Measurements from ENCODE around the gene KNTC1. TPM values are rescaled to one million over a fixed set of nuclear protein-coding genes. Genes with fewer than 3 reads are reported as not detected.

Gene KNTC1
- total and polyA plus RNA-seq, 2 of the 8 experiments (the other 6 are each of a cell fraction or from before 2014, with no cell fraction given) = 52.7 to 80.2 TPM

DNA sequence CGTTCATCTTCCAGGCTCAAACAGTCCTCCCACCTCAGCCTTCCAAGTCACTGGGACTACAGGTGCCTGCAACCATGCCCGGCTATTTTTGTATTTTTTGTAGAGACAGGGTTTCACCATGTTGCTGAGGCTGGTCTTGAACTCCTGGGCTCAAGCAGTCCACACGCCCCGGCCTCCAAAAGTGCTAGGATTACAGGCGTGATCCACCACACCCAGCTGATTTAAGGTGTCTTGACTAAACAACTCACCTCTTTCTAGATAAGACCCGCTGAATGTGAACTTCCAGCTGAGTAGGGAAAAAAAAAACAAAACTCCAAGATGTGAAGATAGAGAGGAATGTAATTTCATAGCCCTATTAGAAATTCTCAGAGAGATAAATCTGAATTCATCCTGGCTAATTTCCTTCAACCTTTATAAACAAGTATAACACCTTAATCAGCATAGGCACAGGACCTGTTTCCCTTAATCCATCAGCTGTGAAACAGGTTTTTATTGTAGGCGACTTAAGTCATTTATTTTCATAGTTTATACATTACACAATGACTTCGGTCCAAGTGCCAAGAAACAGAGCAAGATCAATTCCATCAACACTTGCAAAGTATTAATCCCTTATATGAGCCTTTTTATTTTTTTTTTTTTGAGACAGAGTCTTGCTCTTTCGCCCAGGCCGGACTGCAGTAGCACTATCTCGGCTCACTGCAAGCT, 124.6 kb downstream of the KNTC1 start:
- H3K27me3 ChIP-seq (replicated peaks in 1 of 4; ENCODE audit: control insufficient read depth in 3 of 4, extremely low read depth in 1 of 4, insufficient read depth in 3 of 4, low read length in 3 of 4) = no peaks in the 10 kb centered on the region
- H2BK120ac ChIP-seq (replicated peaks; ENCODE audit: low read depth, low read length) = no peak overlapping the region
- no peak overlapping the region for H2AFZ ChIP-seq (ENCODE audit: low read length)
- no peak overlapping the region for H3K27ac ChIP-seq (ENCODE audit: low read depth, low read length)
- no peak for FAIRE-seq
- no peak overlapping the region for H3K9ac ChIP-seq (replicated peaks in 1 of 4; ENCODE audit: extremely low read depth in 1 of 4, low read depth in 3 of 4, low read length in 3 of 4)
- no peak overlapping the region for H2BK12ac ChIP-seq (ENCODE audit: low read depth, low read length)
- H4K8ac ChIP-seq (ENCODE audit: extremely low read depth, insufficient read depth, low read length) = no peak overlapping the region
- no peak overlapping the region for H3K4me2 ChIP-seq (ENCODE audit: insufficient read depth in 1 of 2, low read depth in 2 of 2, low read length in 2 of 2)
- H3K79me1 ChIP-seq (ENCODE audit: low read depth, low read length) = no peaks in the 10 kb centered on the region
- 0 out of 2 replicates have a peak overlapping the region, but pooled peaks have one; percentile 13 for H2AK5ac ChIP-seq (ENCODE audit: low read depth, low read length)
- H4K91ac ChIP-seq (replicated peaks; ENCODE audit: insufficient read length, low read length) = no peak overlapping the region
- no peak overlapping the region for H2BK15ac ChIP-seq (ENCODE audit: low read length)
- WGBS, 2 experiments (ENCODE audit: extremely low coverage in 1 of 2, insufficient coverage in 1 of 2, insufficient read length in 1 of 2, insufficient replicate concordance in 2 of 2, low coverage in 1 of 2, low lambda C conversion rate in 2 of 2, missing lambda C conversion rate in 1 of 2) = 83% methylated on average over 11 of the region's 11 CpGs; no CpG with 5 or more reads in 1 of the 2 experiments
- ChIA-PET POLR2A (ENCODE audit: partially characterized antibody) (interaction anchor here (0.9 to 2.2 kb wide), 2 partner anchors 101 to 429 kb away, joined by 3 to 4 read pairs; partner anchors contain the start of gene DENR), CTCF (ENCODE audit: partially characterized antibody) (interaction anchor here (0.6 kb wide), 1 partner anchor 180 kb away, joined by 3 read pairs; no protein-coding TSS in a partner anchor)
- no peak overlapping the region for H3K18ac ChIP-seq (ENCODE audit: extremely low read depth, low read length)
- H3K36me3 ChIP-seq (ENCODE audit: control insufficient read depth in 2 of 4, insufficient read depth in 4 of 4, low read length in 3 of 4) = no peaks in the 10 kb centered on the region
- H3K4me3 ChIP-seq (ENCODE audit: extremely low read depth in 1 of 4, insufficient read depth in 2 of 4, low read depth in 3 of 4, low read length in 4 of 4) = no peak overlapping the region
- no peak overlapping the region for H4K5ac ChIP-seq (ENCODE audit: insufficient read length, low read depth, low read length)
- H3K56ac ChIP-seq (replicated peaks; ENCODE audit: insufficient read length, low read depth, low read length) = no peak overlapping the region
- no peak for DNase-seq (ENCODE audit: low read depth in 1 of 2, low spot score in 2 of 2)
- H3K9me3 ChIP-seq (ENCODE audit: insufficient read depth in 2 of 2, low read depth in 1 of 2, low read length in 1 of 2) = no peaks in the 10 kb centered on the region
- H3K23me2 ChIP-seq (ENCODE audit: low read depth, low read length) = no peaks in the 10 kb centered on the region; the same call in 1 of the 2 replicates
- H3K14ac ChIP-seq (ENCODE audit: insufficient read length) = no peak overlapping the region
- H2BK5ac ChIP-seq (ENCODE audit: low read depth, low read length) = no peak overlapping the region
- H3K4ac ChIP-seq (replicated peaks; ENCODE audit: insufficient read length, low read depth, low read length) = no peak overlapping the region
- no peaks in the 10 kb centered on the region for H3K79me2 ChIP-seq (ENCODE audit: control insufficient read depth in 1 of 2, insufficient read depth in 2 of 2, low read length in 2 of 2)
- no peak overlapping the region for H2BK20ac ChIP-seq (ENCODE audit: low read length)
- H4K20me1 ChIP-seq (replicated peaks in 1 of 2; ENCODE audit: control insufficient read depth in 1 of 2, insufficient read depth in 2 of 2, low read length in 2 of 2) = no peaks in the 10 kb centered on the region
- no peak overlapping the region for H3K23ac ChIP-seq (ENCODE audit: insufficient read length)
- H3K4me1 ChIP-seq (replicated peaks in 1 of 4; ENCODE audit: control insufficient read depth in 3 of 4, insufficient read depth in 4 of 4, low read length in 3 of 4) = no peaks in the 10 kb centered on the region
- TF ChIP-seq SIN3A (conservative IDR thresholded peaks at IDR 0.05 in 1 of 2, IDR thresholded peaks at IDR 0.05 in 1 of 2; ENCODE audit: low read depth in 1 of 2, low read length in 2 of 2) = no peak
- TF ChIP-seq TAF1 (IDR thresholded peaks at IDR 0.05; ENCODE audit: low read depth, low read length) = no peak
- no peak for TF ChIP-seq EGR1 (IDR thresholded peaks at IDR 0.05; ENCODE audit: borderline replicate concordance, low read depth, low read length)
- no peak for TF ChIP-seq POLR2A (IDR thresholded peaks at IDR 0.05; ENCODE audit: control extremely low read depth in 1 of 2, low read depth in 2 of 2, low read length in 2 of 2)
- no peak for TF ChIP-seq BCL11A (IDR thresholded peaks at IDR 0.05; ENCODE audit: low read depth in 2 of 2, low read length in 2 of 2)
- TF ChIP-seq POU5F1 (IDR thresholded peaks at IDR 0.05; ENCODE audit: low read depth, low read length) = no peak
- TF ChIP-seq SP2 (IDR thresholded peaks at IDR 0.05; ENCODE audit: low read length) = no peak
- TF ChIP-seq, protein P1, sequence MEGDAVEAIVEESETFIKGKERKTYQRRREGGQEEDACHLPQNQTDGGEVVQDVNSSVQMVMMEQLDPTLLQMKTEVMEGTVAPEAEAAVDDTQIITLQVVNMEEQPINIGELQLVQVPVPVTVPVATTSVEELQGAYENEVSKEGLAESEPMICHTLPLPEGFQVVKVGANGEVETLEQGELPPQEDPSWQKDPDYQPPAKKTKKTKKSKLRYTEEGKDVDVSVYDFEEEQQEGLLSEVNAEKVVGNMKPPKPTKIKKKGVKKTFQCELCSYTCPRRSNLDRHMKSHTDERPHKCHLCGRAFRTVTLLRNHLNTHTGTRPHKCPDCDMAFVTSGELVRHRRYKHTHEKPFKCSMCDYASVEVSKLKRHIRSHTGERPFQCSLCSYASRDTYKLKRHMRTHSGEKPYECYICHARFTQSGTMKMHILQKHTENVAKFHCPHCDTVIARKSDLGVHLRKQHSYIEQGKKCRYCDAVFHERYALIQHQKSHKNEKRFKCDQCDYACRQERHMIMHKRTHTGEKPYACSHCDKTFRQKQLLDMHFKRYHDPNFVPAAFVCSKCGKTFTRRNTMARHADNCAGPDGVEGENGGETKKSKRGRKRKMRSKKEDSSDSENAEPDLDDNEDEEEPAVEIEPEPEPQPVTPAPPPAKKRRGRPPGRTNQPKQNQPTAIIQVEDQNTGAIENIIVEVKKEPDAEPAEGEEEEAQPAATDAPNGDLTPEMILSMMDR (IDR thresholded peaks at IDR 0.05; ENCODE audit: control extremely low read depth in 1 of 3, insufficient read depth in 1 of 3, low read depth in 1 of 3, low read length in 3 of 3) = no peak
- TF ChIP-seq CHD1 (IDR thresholded peaks at IDR 0.05; ENCODE audit: low read depth, low read length) = no peak
- TF ChIP-seq ASH2L (IDR thresholded peaks at IDR 0.05; ENCODE audit: low read length) = no peak
- TF ChIP-seq SIRT6 (IDR thresholded peaks at IDR 0.05; ENCODE audit: low read length) = no peak
- no peak for TF ChIP-seq JUND (IDR thresholded peaks at IDR 0.05; ENCODE audit: low read length)
